ENCODE data around the gene WFIKKN2. TPM values are rescaled to one million over a fixed set of nuclear protein-coding genes. Genes with fewer than 3 reads are reported as not detected.

WFIKKN2 gene
- total RNA-seq, 1 donor from 2014 or later: not detected

DNA sequence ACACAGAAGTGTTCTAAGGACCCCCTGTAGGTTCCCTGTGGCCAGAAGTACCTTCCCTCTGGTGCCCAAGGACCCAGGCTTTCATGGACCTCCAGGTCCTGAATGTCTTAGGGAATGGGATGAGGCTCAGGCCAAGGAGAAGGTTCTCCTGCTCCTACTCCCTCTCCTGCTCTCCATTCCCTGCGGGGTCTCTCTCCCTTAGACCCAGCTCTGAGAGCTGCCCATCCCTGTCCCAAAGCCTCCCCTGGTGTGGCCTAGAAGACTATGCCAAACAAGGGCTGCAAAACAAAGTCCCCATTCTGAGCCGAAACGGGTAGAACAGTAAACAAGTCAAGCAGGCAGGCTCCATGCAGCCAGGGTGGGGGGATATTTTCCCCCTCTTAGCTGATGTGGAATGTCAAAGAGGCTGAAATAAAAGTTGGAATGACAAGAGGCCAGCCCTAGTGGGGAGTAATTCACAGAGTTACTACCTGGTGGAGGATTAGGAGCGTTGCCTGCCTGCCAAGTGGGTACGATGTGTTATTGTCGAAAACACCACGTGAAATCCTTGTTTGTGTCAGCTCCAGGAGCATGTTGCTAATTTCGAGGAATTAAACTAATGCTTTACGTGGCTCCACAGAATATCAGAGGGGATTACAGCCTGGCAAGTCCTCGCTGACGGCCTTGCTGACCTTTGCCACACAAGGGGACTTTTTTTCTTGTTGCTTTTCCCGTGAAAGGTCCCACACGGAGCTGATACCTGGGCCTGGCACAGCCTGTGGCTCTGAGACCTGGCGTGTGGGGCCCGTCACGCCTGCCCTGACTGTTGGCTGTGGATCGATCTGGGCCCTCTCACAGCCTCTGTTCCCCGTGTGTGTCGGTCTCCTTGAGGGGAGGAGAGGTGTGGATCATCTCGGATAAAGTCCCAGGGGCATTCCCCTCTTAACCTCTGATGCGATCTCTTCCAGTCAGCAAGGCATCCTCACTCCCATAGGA is 2.9 kb downstream of the WFIKKN2 start:
- H3K9me3 ChIP-seq: no peaks in the 10 kb centered on the region
- DNase-seq (ENCODE audit: low spot score in 2 of 2): peak in 1 of 2 donors; percentile 41
- intact Hi-C loops (cut with DNase I): no loop called here
- H3K27ac ChIP-seq: no peak overlapping the region
- no peaks in the 10 kb centered on the region for H3K4me1 ChIP-seq
- TF ChIP-seq, protein P1, sequence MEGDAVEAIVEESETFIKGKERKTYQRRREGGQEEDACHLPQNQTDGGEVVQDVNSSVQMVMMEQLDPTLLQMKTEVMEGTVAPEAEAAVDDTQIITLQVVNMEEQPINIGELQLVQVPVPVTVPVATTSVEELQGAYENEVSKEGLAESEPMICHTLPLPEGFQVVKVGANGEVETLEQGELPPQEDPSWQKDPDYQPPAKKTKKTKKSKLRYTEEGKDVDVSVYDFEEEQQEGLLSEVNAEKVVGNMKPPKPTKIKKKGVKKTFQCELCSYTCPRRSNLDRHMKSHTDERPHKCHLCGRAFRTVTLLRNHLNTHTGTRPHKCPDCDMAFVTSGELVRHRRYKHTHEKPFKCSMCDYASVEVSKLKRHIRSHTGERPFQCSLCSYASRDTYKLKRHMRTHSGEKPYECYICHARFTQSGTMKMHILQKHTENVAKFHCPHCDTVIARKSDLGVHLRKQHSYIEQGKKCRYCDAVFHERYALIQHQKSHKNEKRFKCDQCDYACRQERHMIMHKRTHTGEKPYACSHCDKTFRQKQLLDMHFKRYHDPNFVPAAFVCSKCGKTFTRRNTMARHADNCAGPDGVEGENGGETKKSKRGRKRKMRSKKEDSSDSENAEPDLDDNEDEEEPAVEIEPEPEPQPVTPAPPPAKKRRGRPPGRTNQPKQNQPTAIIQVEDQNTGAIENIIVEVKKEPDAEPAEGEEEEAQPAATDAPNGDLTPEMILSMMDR (IDR thresholded peaks at IDR 0.05): no peak
- H3K4me3 ChIP-seq: no peak overlapping the region
- no peaks in the 10 kb centered on the region for H3K27me3 ChIP-seq
- no peaks in the 10 kb centered on the region for H3K36me3 ChIP-seq

DNA sequence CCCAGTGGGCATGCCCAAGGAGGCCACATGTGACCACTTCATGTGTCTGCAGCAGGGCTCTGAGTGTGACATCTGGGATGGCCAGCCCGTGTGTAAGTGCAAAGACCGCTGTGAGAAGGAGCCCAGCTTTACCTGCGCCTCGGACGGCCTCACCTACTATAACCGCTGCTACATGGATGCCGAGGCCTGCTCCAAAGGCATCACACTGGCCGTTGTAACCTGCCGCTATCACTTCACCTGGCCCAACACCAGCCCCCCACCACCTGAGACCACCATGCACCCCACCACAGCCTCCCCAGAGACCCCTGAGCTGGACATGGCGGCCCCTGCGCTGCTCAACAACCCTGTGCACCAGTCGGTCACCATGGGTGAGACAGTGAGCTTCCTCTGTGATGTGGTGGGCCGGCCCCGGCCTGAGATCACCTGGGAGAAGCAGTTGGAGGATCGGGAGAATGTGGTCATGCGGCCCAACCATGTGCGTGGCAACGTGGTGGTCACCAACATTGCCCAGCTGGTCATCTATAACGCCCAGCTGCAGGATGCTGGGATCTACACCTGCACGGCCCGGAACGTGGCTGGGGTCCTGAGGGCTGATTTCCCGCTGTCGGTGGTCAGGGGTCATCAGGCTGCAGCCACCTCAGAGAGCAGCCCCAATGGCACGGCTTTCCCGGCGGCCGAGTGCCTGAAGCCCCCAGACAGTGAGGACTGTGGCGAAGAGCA is 4.4 kb downstream of the WFIKKN2 start:
- Histone ChIP-seq H3K27ac (no peak overlapping the region), H3K27me3 (no peaks in the 10 kb centered on the region), H3K36me3 (no peaks in the 10 kb centered on the region), H3K9me3 (no peaks in the 10 kb centered on the region), H3K4me1 (no peaks in the 10 kb centered on the region), H3K4me3 (no peak overlapping the region)
- intact Hi-C loops (cut with DNase I): loop anchor here (2.0 kb wide), 1 partner anchor 23 kb away; no protein-coding TSS in a partner anchor
- TF ChIP-seq, protein P1 (IDR thresholded peaks at IDR 0.05): no peak
- DNase-seq (ENCODE audit: low spot score in 2 of 2): peak in 1 of 2 donors; percentile 59

DNA sequence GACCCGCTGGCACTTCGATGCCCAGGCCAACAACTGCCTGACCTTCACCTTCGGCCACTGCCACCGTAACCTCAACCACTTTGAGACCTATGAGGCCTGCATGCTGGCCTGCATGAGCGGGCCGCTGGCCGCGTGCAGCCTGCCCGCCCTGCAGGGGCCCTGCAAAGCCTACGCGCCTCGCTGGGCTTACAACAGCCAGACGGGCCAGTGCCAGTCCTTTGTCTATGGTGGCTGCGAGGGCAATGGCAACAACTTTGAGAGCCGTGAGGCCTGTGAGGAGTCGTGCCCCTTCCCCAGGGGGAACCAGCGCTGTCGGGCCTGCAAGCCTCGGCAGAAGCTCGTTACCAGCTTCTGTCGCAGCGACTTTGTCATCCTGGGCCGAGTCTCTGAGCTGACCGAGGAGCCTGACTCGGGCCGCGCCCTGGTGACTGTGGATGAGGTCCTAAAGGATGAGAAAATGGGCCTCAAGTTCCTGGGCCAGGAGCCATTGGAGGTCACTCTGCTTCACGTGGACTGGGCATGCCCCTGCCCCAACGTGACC is 5.0 kb downstream of the WFIKKN2 start:
- Histone ChIP-seq H3K27me3 (no peaks in the 10 kb centered on the region), H3K9me3 (no peaks in the 10 kb centered on the region), H3K27ac (no peak overlapping the region), H3K36me3 (no peaks in the 10 kb centered on the region), H3K4me3 (no peak overlapping the region), H3K4me1 (no peaks in the 10 kb centered on the region)
- intact Hi-C loops (cut with DNase I): loop anchor here (2.0 kb wide), 1 partner anchor 24 kb away; no protein-coding TSS in a partner anchor
- DNase-seq (ENCODE audit: low spot score in 2 of 2): peak in 1 of 2 donors; percentile 53
- TF ChIP-seq, protein P1 (IDR thresholded peaks at IDR 0.05): no peak

DNA sequence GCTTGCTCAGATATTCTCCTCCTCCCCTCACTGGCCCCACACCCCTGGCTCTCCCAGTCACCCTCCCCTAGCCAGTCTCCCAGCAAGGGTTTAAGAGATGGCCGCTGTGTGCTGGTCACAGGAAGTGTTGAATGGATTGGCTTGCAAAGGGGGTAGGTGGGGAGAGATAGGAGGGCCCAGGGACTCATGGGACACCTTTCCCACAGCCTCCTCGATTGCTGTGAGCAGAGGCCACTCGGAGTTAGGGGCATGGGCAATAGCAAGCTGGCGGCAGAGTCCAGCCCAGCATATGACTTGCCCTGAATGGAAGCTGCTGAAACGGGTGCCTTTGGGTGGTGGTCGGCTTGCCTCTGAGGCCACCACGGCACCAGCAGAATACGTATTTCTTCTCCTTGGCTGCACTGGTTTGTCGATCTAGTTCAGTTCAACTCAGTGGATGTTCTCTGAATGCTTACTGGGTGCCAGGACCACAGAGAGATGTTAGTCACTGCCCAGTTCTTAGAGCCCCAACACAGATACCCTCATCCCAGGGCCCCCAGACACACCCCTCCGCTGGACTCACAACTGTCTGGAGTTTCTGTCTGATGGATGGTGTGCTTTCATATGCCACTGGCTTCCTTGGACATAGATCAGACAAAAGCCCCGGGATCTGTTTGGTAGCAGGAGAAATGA is 6.0 kb downstream of the WFIKKN2 start:
- intact Hi-C loops (cut with DNase I): loop anchor here (1.0 to 2.0 kb wide), 3 partner anchors 25 to 294 kb away; partner anchors contain the start of gene SPATA20
- DNase-seq (ENCODE audit: low spot score in 2 of 2): peak in 1 of 2 donors; percentile 55
- no peaks in the 10 kb centered on the region for H3K36me3 ChIP-seq
- no peaks in the 10 kb centered on the region for H3K4me1 ChIP-seq
- no peaks in the 10 kb centered on the region for H3K9me3 ChIP-seq
- H3K27me3 ChIP-seq: no peaks in the 10 kb centered on the region
- TF ChIP-seq, protein P1 (IDR thresholded peaks at IDR 0.05): no peak
- H3K27ac ChIP-seq: no peak overlapping the region
- no peak overlapping the region for H3K4me3 ChIP-seq

DNA sequence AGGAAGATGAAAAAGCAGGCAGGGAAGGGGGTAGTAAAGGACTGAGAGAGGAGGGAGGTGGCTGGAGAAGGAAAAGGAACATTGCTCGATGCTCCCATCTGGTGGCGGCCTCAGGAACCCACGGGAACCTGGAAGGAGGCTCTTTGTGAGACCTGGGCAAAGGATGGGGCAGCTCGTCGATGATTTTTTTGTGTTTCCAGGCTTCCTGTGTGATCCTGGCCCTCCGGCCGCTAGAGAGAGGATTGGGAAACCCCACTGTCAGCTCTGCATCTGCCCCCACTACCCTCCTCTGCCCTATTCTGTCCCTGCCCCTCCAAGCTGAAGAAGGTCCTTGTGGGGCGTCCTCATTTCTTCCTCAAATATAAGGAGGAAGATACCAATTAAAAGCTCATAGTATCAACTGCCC is 6.6 kb downstream of the WFIKKN2 start:
- Histone ChIP-seq H3K27me3 (no peaks in the 10 kb centered on the region), H3K4me1 (no peaks in the 10 kb centered on the region), H3K36me3 (no peaks in the 10 kb centered on the region), H3K4me3 (no peak overlapping the region), H3K27ac (no peak overlapping the region), H3K9me3 (no peaks in the 10 kb centered on the region)
- intact Hi-C loops (cut with DNase I): loop anchor here (1.0 to 2.0 kb wide), 3 partner anchors 25 to 295 kb away; partner anchors contain the start of gene SPATA20
- TF ChIP-seq, protein P1 (IDR thresholded peaks at IDR 0.05): peak; percentile 68 to 79 (median 79)
- peak in 1 of 2 donors; percentile 78 for DNase-seq (ENCODE audit: low spot score in 2 of 2)

Data from ascending aorta (tissue), 2 donors.